ENCODE data around the gene HNRNPLL.

HNRNPLL gene

GRCh38 chr2:38622210-38622609, 19.5 kb upstream of the HNRNPLL start:
- no peak for TF ChIP-seq PATZ1 (CRISPR knock-in tag; IDR thresholded peaks at IDR 0.05; ENCODE audit: borderline replicate concordance)
- no peak for TF ChIP-seq TOX (CRISPR knock-in tag; IDR thresholded peaks at IDR 0.05; ENCODE audit: borderline replicate concordance)
- TF ChIP-seq SNAI2 (CRISPR knock-in tag; IDR thresholded peaks at IDR 0.05) = no peak
- no peak for ATAC-seq

- TF ChIP-seq OSR1 (CRISPR knock-in tag; IDR thresholded peaks at IDR 0.05) = no peak
- TF ChIP-seq ZNF8 (CRISPR knock-in tag; IDR thresholded peaks at IDR 0.05) = no peak
- no peak for TF ChIP-seq SNAI2 (CRISPR knock-in tag; IDR thresholded peaks at IDR 0.05)
- TF ChIP-seq CSDC2 (CRISPR knock-in tag; IDR thresholded peaks at IDR 0.05) = no peak
- no peak for TF ChIP-seq ARNTL (CRISPR knock-in tag; IDR thresholded peaks at IDR 0.05; ENCODE audit: borderline replicate concordance, low read depth)
- TF ChIP-seq TSHZ2 (CRISPR knock-in tag; IDR thresholded peaks at IDR 0.05) = no peak
- no peak for TF ChIP-seq ZC3H10 (CRISPR knock-in tag; IDR thresholded peaks at IDR 0.05)
- TF ChIP-seq ZFP30 (CRISPR knock-in tag; IDR thresholded peaks at IDR 0.05) = no peak
- TF ChIP-seq ZFP3 (CRISPR knock-in tag; IDR thresholded peaks at IDR 0.05) = no peak
- ATAC-seq = no peak
Observed at GRCh38 chr2:38621018-38621417, 18.3 kb upstream of the HNRNPLL start.

- TF ChIP-seq CSDC2 (CRISPR knock-in tag; IDR thresholded peaks at IDR 0.05) = no peak
- TF ChIP-seq ZFP30 (CRISPR knock-in tag; IDR thresholded peaks at IDR 0.05) = no peak
- TF ChIP-seq TSHZ2 (CRISPR knock-in tag; IDR thresholded peaks at IDR 0.05) = no peak
- no peak for TF ChIP-seq PPARA (CRISPR knock-in tag; IDR thresholded peaks at IDR 0.05; ENCODE audit: borderline replicate concordance)
- TF ChIP-seq GLIS3 (CRISPR knock-in tag; IDR thresholded peaks at IDR 0.05) = no peak
- no peak for TF ChIP-seq CSRNP3 (CRISPR knock-in tag; IDR thresholded peaks at IDR 0.05)
- no peak for TF ChIP-seq ESRRG (CRISPR knock-in tag; IDR thresholded peaks at IDR 0.05)
- no peak for TF ChIP-seq RARB (CRISPR knock-in tag; IDR thresholded peaks at IDR 0.05)
- TF ChIP-seq ISL1 (CRISPR knock-in tag; IDR thresholded peaks at IDR 0.05) = no peak
- peak; percentile 70 for ATAC-seq
Observed at GRCh38 chr2:38620282-38620977, 17.7 kb upstream of the HNRNPLL start.

GRCh38 chr2:38619458-38620164, 16.9 kb upstream of the HNRNPLL start:
- no peak for ATAC-seq
- TF ChIP-seq CSRNP3 (CRISPR knock-in tag; IDR thresholded peaks at IDR 0.05) (no peak), ZNF565 (CRISPR knock-in tag; conservative IDR thresholded peaks at IDR 0.05; ENCODE audit: low read depth) (no peak), PATZ1 (CRISPR knock-in tag; IDR thresholded peaks at IDR 0.05; ENCODE audit: borderline replicate concordance) (no peak), BACH2 (CRISPR knock-in tag; IDR thresholded peaks at IDR 0.05; ENCODE audit: borderline replicate concordance) (no peak), TSHZ2 (CRISPR knock-in tag; IDR thresholded peaks at IDR 0.05) (no peak), CSDC2 (CRISPR knock-in tag; IDR thresholded peaks at IDR 0.05) (no peak)
